Kidney glomerular epithelial cell (primary cell): ENCODE results near the gene PRRT4.

Source experiments
- DNase-seq: peaks from one replicate; lab custom pipeline; 2025; lab: John Stamatoyannopoulos, UW

The PRRT4 gene

GRCh38 chr7:128361411-128362379 lies at the start of gene PRRT4:
Gene PRRT4, minus strand, starts transcription at chr7:128361690.
- DNase-seq, result no peak

GRCh38 chr7:128410451-128410753 lies 48.9 kb upstream of the PRRT4 start:
- DNase-seq, result no peak

- DNase-seq, result peak; percentile 72
These were observed 48.3 kb upstream of the PRRT4 start, which contains the start of gene IMPDH1 for GRCh38 chr7:128409596-128410450. Gene IMPDH1, minus strand, starts transcription at chr7:128409982. Its CDS starts 81 bp downstream, at chr7:128409901.

GRCh38 chr7:128408709-128409595 lies 47.5 kb upstream of the PRRT4 start:
- no peak for DNase-seq

- DNase-seq, result no peak
These were observed 46.5 kb upstream of the PRRT4 start for GRCh38 chr7:128407751-128408708.

- DNase-seq, result no peak
These were observed 45.7 kb upstream of the PRRT4 start for GRCh38 chr7:128407233-128407589.

GRCh38 chr7:128406314-128407232 lies 45.1 kb upstream of the PRRT4 start:
- no peak for DNase-seq

- no peak for DNase-seq
These were observed 44.2 kb upstream of the PRRT4 start for GRCh38 chr7:128405471-128406313.

- DNase-seq, result no peak
These were observed 43.5 kb upstream of the PRRT4 start for GRCh38 chr7:128404886-128405470.

- no peak for DNase-seq
These were observed 42.7 kb upstream of the PRRT4 start for GRCh38 chr7:128404143-128404681.

GRCh38 chr7:128403676-128404075 lies 42.2 kb upstream of the PRRT4 start:
- DNase-seq, result no peak

- DNase-seq, result no peak
These were observed 40.9 kb upstream of the PRRT4 start for GRCh38 chr7:128402356-128402755.

- DNase-seq, result no peak
These were observed 39.1 kb upstream of the PRRT4 start for GRCh38 chr7:128400566-128400965.

GRCh38 chr7:128399991-128400390 lies 38.5 kb upstream of the PRRT4 start:
- no peak for DNase-seq

- no peak for DNase-seq
These were observed 37.3 kb upstream of the PRRT4 start for GRCh38 chr7:128398841-128399135.

- DNase-seq, result no peak
These were observed 36.7 kb upstream of the PRRT4 start for GRCh38 chr7:128398016-128398840.

- no peak for DNase-seq
These were observed 34.9 kb upstream of the PRRT4 start for GRCh38 chr7:128396357-128396756.
